ENCODE results near the gene UBL3.

DNA sequence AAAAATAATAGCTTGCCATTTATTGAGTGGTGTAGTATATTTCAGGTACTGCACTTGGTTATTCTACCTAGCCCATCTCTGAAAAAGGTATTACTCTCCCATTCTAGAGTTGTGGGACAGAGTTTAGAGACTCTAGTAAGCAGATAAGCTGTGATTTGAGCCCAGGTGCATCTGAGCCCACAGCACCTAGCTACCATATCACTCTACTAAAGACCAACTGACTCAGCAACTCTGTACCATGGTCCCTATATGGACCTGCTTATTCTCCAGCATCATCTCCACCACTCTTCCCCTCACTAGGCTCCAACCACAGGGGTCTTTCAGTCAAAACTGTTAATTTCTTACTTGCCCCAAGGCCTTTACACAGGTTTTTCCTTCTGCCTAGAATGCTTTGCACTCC lies 64.4 kb downstream of the UBL3 start:
- TF ChIP-seq, protein P1, sequence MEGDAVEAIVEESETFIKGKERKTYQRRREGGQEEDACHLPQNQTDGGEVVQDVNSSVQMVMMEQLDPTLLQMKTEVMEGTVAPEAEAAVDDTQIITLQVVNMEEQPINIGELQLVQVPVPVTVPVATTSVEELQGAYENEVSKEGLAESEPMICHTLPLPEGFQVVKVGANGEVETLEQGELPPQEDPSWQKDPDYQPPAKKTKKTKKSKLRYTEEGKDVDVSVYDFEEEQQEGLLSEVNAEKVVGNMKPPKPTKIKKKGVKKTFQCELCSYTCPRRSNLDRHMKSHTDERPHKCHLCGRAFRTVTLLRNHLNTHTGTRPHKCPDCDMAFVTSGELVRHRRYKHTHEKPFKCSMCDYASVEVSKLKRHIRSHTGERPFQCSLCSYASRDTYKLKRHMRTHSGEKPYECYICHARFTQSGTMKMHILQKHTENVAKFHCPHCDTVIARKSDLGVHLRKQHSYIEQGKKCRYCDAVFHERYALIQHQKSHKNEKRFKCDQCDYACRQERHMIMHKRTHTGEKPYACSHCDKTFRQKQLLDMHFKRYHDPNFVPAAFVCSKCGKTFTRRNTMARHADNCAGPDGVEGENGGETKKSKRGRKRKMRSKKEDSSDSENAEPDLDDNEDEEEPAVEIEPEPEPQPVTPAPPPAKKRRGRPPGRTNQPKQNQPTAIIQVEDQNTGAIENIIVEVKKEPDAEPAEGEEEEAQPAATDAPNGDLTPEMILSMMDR (IDR thresholded peaks at IDR 0.05) = no peak
- no peak for TF ChIP-seq POLR2A (IDR thresholded peaks at IDR 0.05)

All from Peyer's patch (tissue), 4 donors.